H1 (cell line): ENCODE results near the gene CUX1. TPM values are rescaled to one million over a fixed set of nuclear protein-coding genes. Genes with fewer than 3 reads are reported as not detected.

ENCODE experiments used
- CTCF ChIA-PET: fragments of 300-600 bp; sonication (Branson Sonifier 250); formaldehyde crosslinking; loops from one replicate; lab custom pipeline; 2021; ENCODE audit not compliant: partially characterized antibody; lab: Charles Lee
- POLR2A ChIA-PET: fragments of 300-600 bp; sonication (Branson Sonifier 250); formaldehyde crosslinking; loops from one replicate; lab custom pipeline; 2021; ENCODE audit warnings: inconsistent platforms; ENCODE audit not compliant: partially characterized antibody; lab: Charles Lee
- DNase-seq, 2 experiments: peaks; one replicate each; pipeline versions ENCODE4 v3.0.0 to v3.0.0-alpha.2; 2010 to 2022; ENCODE audit warnings: low spot score in 2 of 2, low read depth in 1 of 2, mixed read lengths in 1 of 2
- FAIRE-seq: peaks from 2 replicates; lab custom pipeline; 2011; peaks lifted over from hg19 to GRCh38; lab: Jason Lieb, UNC
- H2AFZ ChIP-seq: 2 replicates; pipeline ENCODE4 v1.8.1; 2012; ENCODE audit warnings: low read length, inconsistent platforms
- H2AK5ac ChIP-seq: 2 replicates; pipeline ENCODE4 v1.6.1; 2013; ENCODE audit warnings: low read depth, low read length
- H2BK120ac ChIP-seq: replicated peaks from 2 replicates; pipeline ENCODE3; 2013; ENCODE audit warnings: low read depth, low read length, inconsistent platforms
- H2BK12ac ChIP-seq: 2 replicates; pipeline ENCODE4 v1.6.1; 2013; ENCODE audit warnings: low read depth, low read length
- H2BK15ac ChIP-seq: 2 replicates; pipeline ENCODE4 v1.6.1; 2013; ENCODE audit warnings: low read length
- H2BK20ac ChIP-seq: 2 replicates; pipeline ENCODE4 v1.6.1; 2013; ENCODE audit warnings: low read length
- H2BK5ac ChIP-seq: 2 replicates; pipeline ENCODE4 v1.6.1; 2013; ENCODE audit warnings: low read depth, low read length
- H3K14ac ChIP-seq: 2 replicates; pipeline ENCODE4 v1.6.1; 2013; ENCODE audit warnings: inconsistent platforms; ENCODE audit not compliant: insufficient read length
- H3K18ac ChIP-seq: 2 replicates; pipeline ENCODE4 v1.6.1; 2013; ENCODE audit warnings: low read length; ENCODE audit errors: extremely low read depth
- H3K23ac ChIP-seq: 2 replicates; pipeline ENCODE4 v1.6.1; 2013; ENCODE audit warnings: inconsistent platforms; ENCODE audit not compliant: insufficient read length
- H3K23me2 ChIP-seq: 2 replicates; pipeline ENCODE4 v1.6.1; 2013; ENCODE audit warnings: low read depth, low read length
- H3K27ac ChIP-seq: 2 replicates; pipeline ENCODE4 v1.6.1; 2011; ENCODE audit warnings: low read depth, low read length, inconsistent platforms
- H3K27me3 ChIP-seq, 4 experiments: replicated peaks in 1 of 4; 1 replicate in 1 of 4; 2 replicates in 3 of 4; pipeline versions ENCODE4 v1.6.1 to v1.8.1; 2011 to 2013; ENCODE audit warnings: low read length in 3 of 4, mild to moderate bottlenecking in 3 of 4, inconsistent platforms in 2 of 4, mixed read lengths in 2 of 4, moderate library complexity in 1 of 4; ENCODE audit not compliant: control insufficient read depth in 3 of 4, insufficient read depth in 3 of 4; ENCODE audit errors: extremely low read depth in 1 of 4
- H3K36me3 ChIP-seq, 4 experiments: 2 replicates each; pipeline versions ENCODE4 v1.6.1 to v1.8.1; 2011 to 2013; ENCODE audit warnings: mild to moderate bottlenecking in 4 of 4, low read length in 3 of 4, moderate library complexity in 2 of 4, control low read depth in 1 of 4, inconsistent platforms in 1 of 4; ENCODE audit not compliant: insufficient read depth in 4 of 4, control insufficient read depth in 2 of 4
- H3K4ac ChIP-seq: replicated peaks from 2 replicates; pipeline ENCODE3; 2013; ENCODE audit warnings: low read length, low read depth, mixed read lengths, inconsistent platforms; ENCODE audit not compliant: insufficient read length
- H3K4me1 ChIP-seq, 4 experiments: replicated peaks in 1 of 4; 1 replicate in 1 of 4; 2 replicates in 3 of 4; pipeline versions ENCODE4 v1.6.1 to v1.8.1; 2011 to 2013; ENCODE audit warnings: low read length in 3 of 4, inconsistent platforms in 2 of 4, mixed read lengths in 1 of 4; ENCODE audit not compliant: insufficient read depth in 4 of 4, control insufficient read depth in 3 of 4
- H3K4me2 ChIP-seq, 2 experiments: 2 replicates each; pipeline versions ENCODE4 v1.6.1 to v1.8.1; 2011 to 2013; ENCODE audit warnings: low read depth in 2 of 2, low read length in 2 of 2, control low read depth in 1 of 2, inconsistent platforms in 1 of 2, mild to moderate bottlenecking in 1 of 2; ENCODE audit not compliant: insufficient read depth in 1 of 2
- H3K4me3 ChIP-seq, 4 experiments: fragments of 200-600, 300-600 bp in 1 of 4; sonication (generic), shearing (Covaris generic), sonication (Bioruptor Twin) in 1 of 4; 2 replicates each; pipeline versions ENCODE4 v1.5.1 to v1.8.1; 2011 to 2016; ENCODE audit warnings: low read length in 4 of 4, low read depth in 3 of 4, control low read depth in 2 of 4, inconsistent platforms in 2 of 4, mild to moderate bottlenecking in 2 of 4, mixed read lengths in 1 of 4, moderate library complexity in 1 of 4; ENCODE audit not compliant: insufficient read depth in 2 of 4; ENCODE audit errors: extremely low read depth in 1 of 4
- H3K56ac ChIP-seq: replicated peaks from 2 replicates; pipeline ENCODE3; 2013; ENCODE audit warnings: low read depth, mild to moderate bottlenecking, mixed read lengths, low read length, inconsistent platforms; ENCODE audit not compliant: insufficient read length
- H3K79me1 ChIP-seq: 2 replicates; pipeline ENCODE4 v1.6.1; 2013; ENCODE audit warnings: low read depth, low read length, control low read depth
- H3K79me2 ChIP-seq, 2 experiments: 2 replicates each; pipeline versions ENCODE4 v1.6.1 to v1.8.1; 2012 to 2013; ENCODE audit warnings: low read length in 2 of 2, mild to moderate bottlenecking in 2 of 2, inconsistent platforms in 1 of 2; ENCODE audit not compliant: insufficient read depth in 2 of 2, control insufficient read depth in 1 of 2
- H3K9ac ChIP-seq, 4 experiments: replicated peaks in 1 of 4; 1 replicate in 1 of 4; 2 replicates in 3 of 4; pipeline versions ENCODE4 v1.6.1 to v1.8.1; 2011 to 2013; ENCODE audit warnings: low read depth in 3 of 4, low read length in 3 of 4, control low read depth in 2 of 4, mild to moderate bottlenecking in 2 of 4, moderate library complexity in 2 of 4, inconsistent platforms in 1 of 4; ENCODE audit errors: extremely low read depth in 1 of 4
- H3K9me3 ChIP-seq, 2 experiments: 2 replicates each; pipeline versions ENCODE4 v1.6.1 to v1.8.1; 2012 to 2013; ENCODE audit warnings: mild to moderate bottlenecking in 2 of 2, moderate library complexity in 2 of 2, control low read depth in 1 of 2, inconsistent platforms in 1 of 2, low read depth in 1 of 2, low read length in 1 of 2, mixed read lengths in 1 of 2; ENCODE audit not compliant: insufficient read depth in 2 of 2
- H4K20me1 ChIP-seq, 2 experiments: replicated peaks in 1 of 2; 2 replicates each; pipeline versions ENCODE3 to v1.8.1; 2011 to 2013; ENCODE audit warnings: inconsistent platforms in 2 of 2, low read length in 2 of 2, mild to moderate bottlenecking in 1 of 2; ENCODE audit not compliant: insufficient read depth in 2 of 2, control insufficient read depth in 1 of 2
- H4K5ac ChIP-seq: 2 replicates; pipeline ENCODE4 v1.6.1; 2013; ENCODE audit warnings: low read length, low read depth, mixed read lengths, inconsistent platforms; ENCODE audit not compliant: insufficient read length
- H4K8ac ChIP-seq: 2 replicates; pipeline ENCODE4 v1.8.0; 2013; ENCODE audit warnings: mild to moderate bottlenecking, moderate library complexity, low read length, inconsistent platforms; ENCODE audit not compliant: insufficient read depth; ENCODE audit errors: extremely low read depth
- H4K91ac ChIP-seq: replicated peaks from 2 replicates; pipeline ENCODE3; 2013; ENCODE audit warnings: low read length, mixed read lengths, inconsistent platforms; ENCODE audit not compliant: insufficient read length
- BACH1 ChIP-seq: IDR thresholded peaks from 2 replicates; pipeline ENCODE4 v1.6.1; 2012; ENCODE audit warnings: low read length, improper control_type of control experiment
- CREB1 ChIP-seq: IDR thresholded peaks from 2 replicates; pipeline ENCODE4 v1.6.1; 2012; ENCODE audit warnings: inconsistent platforms
- HDAC2 ChIP-seq, 2 experiments: fragments of 300-600 bp in 1 of 2; sonication (generic) in 1 of 2; IDR thresholded peaks; 2 replicates each; pipeline ENCODE4 v1.6.1; 2011 to 2012; ENCODE audit warnings: low read depth in 2 of 2, low read length in 2 of 2, mild to moderate bottlenecking in 2 of 2, moderate library complexity in 2 of 2, borderline replicate concordance in 1 of 2, inconsistent platforms in 1 of 2
- KDM1A ChIP-seq: fragments of 200-600, 300-600 bp; sonication (generic); IDR thresholded peaks from 2 replicates; pipeline ENCODE4 v1.7.1; 2016; ENCODE audit warnings: mild to moderate bottlenecking, low read length, borderline replicate concordance
- KDM4A ChIP-seq: IDR thresholded peaks from one replicate; pipeline ENCODE4 v1.7.1; 2012; ENCODE audit warnings: low read depth, mild to moderate bottlenecking, moderate library complexity, low read length, inconsistent platforms; ENCODE audit not compliant: severe bottlenecking
- RNF2 ChIP-seq: fragments of 200-900, 300-1000 bp; sonication (generic); IDR thresholded peaks from 2 replicates; pipeline ENCODE4 v1.7.1; 2016; ENCODE audit warnings: borderline replicate concordance, low read depth, mild to moderate bottlenecking, antibody characterized with exemption, low read length; ENCODE audit not compliant: poor library complexity, severe bottlenecking; ENCODE audit errors: missing control alignments
- SP4 ChIP-seq: IDR thresholded peaks from 2 replicates; pipeline ENCODE4 v1.6.1; 2012; ENCODE audit warnings: low read length, inconsistent platforms
- ZNF274 ChIP-seq: IDR thresholded peaks from 2 replicates; pipeline ENCODE4 v1.7.0; 2012; ENCODE audit warnings: low read length, borderline replicate concordance; ENCODE audit errors: extremely low read depth
- WGBS, 2 experiments: shearing (Covaris generic) in 1 of 2; methylation state at CpG; one replicate each; pipeline versions ENCODE4 v1.1.6 to v1.1.7; 2013 to 2015; ENCODE audit warnings: low lambda C conversion rate in 2 of 2, mixed read lengths in 2 of 2, inconsistent platforms in 1 of 2, low coverage in 1 of 2, missing lambda C conversion rate in 1 of 2; ENCODE audit not compliant: insufficient replicate concordance in 2 of 2, insufficient coverage in 1 of 2, insufficient read length in 1 of 2; ENCODE audit errors: extremely low coverage in 1 of 2, missing lambda C conversion rate in 1 of 2; 5-methylcytosine and 5-hydroxymethylcytosine counted together
- polyA plus RNA-seq, 7 experiments: library from polyadenylated mRNA; depleted of rRNA in 3 of 7; stranded (reverse) in 5 of 7; unstranded in 2 of 7; fragments of >200 nt in 5 of 7; fragments of 200-250 nt in 2 of 7; gene quantifications; 1 replicate in 5 of 7; 2 replicates in 1 of 7; 4 replicates in 1 of 7; pipeline versions ENCODE4 v1.2.1 to v1.2.3, GENCODE V29; 2011 to 2013; ENCODE audit warnings: missing spikeins in 2 of 7, mixed read lengths in 2 of 7
- total RNA-seq: library from RNA; stranded (reverse); fragmentation: NEBNext Ultra II Directional; extraction: Animal tissue kit (Norgen Biotek cat#: 25700); gene quantifications from 2 replicates; pipeline ENCODE4 v1.2.1, GENCODE V29; 2021
- TF ChIP-seq, protein P1 (sequence below): IDR thresholded peaks from 2 replicates; pipeline ENCODE4 v1.6.1; 2012; ENCODE audit warnings: low read length, inconsistent platforms

The CUX1 gene
- total and polyA plus RNA-seq, 2 of the 8 experiments (the other 6 are each of a cell fraction or from before 2014, with no cell fraction given), result 21.6 to 65.9 TPM

DNA sequence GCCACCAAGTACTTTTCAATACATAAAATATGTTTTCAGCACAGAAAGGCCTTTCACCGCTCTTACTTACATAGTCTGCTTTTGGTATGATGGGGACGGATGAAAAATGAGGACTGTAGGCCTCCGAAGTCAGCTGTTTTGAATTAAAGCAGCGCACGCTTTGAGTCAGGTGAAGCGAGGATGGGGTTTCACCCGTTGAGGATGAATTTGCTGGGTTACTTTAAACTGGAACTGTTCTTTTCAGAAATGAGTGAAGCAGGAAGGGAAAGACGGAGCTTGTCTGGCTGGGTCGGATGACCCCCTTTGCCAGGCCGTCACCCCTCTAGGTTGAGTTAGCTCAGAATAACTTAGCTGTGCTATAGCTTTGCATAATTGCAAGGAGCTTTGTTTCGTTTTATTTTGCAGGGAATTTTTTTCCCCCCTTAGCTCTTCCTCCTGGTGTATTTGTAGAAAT lies 40.0 kb downstream of the CUX1 start:
- no peak overlapping the region for H2AFZ ChIP-seq
- no peak overlapping the region for H3K4ac ChIP-seq
- peaks cover 11 to 94% of the 10 kb centered on the region in 2 experiments for H3K79me2 ChIP-seq
- no peaks in the 10 kb centered on the region for H3K9me3 ChIP-seq
- DNase-seq (no peak), FAIRE-seq (no peak)
- H2AK5ac ChIP-seq, result no peak overlapping the region
- H3K9ac ChIP-seq, result no peak overlapping the region
- H3K27me3 ChIP-seq, result no peaks in the 10 kb centered on the region
- ChIA-PET CTCF (interaction anchor here (0.7 to 2.1 kb wide), 11 partner anchors 9 to 207 kb away, joined by 3 to 12 read pairs (median 4); partner anchors contain the start of gene CUX1), POLR2A (interaction anchor here (0.8 to 1.1 kb wide), 2 partner anchors 14 to 79 kb away, joined by 3 to 4 read pairs; no protein-coding TSS in a partner anchor)
- H2BK120ac ChIP-seq, result no peak overlapping the region
- no peak overlapping the region for H3K23ac ChIP-seq
- no peaks in the 10 kb centered on the region for H3K36me3 ChIP-seq
- H3K79me1 ChIP-seq, result peaks cover 10% of the 10 kb centered on the region
- no peak overlapping the region for H4K8ac ChIP-seq
- TF ChIP-seq BACH1 (no peak), SP4 (no peak), CREB1 (no peak), KDM1A (no peak), RNF2 (no peak), ZNF274 (no peak), HDAC2 (IDR thresholded peaks at IDR 0.05; ENCODE audit: borderline replicate concordance in 1 of 2, low read depth in 2 of 2, low read length in 2 of 2) (no peak), KDM4A (no peak)
- TF ChIP-seq, protein P1, sequence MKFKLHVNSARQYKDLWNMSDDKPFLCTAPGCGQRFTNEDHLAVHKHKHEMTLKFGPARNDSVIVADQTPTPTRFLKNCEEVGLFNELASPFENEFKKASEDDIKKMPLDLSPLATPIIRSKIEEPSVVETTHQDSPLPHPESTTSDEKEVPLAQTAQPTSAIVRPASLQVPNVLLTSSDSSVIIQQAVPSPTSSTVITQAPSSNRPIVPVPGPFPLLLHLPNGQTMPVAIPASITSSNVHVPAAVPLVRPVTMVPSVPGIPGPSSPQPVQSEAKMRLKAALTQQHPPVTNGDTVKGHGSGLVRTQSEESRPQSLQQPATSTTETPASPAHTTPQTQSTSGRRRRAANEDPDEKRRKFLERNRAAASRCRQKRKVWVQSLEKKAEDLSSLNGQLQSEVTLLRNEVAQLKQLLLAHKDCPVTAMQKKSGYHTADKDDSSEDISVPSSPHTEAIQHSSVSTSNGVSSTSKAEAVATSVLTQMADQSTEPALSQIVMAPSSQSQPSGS, result no peak
- H4K20me1 ChIP-seq, result peaks cover 7 to 21% of the 10 kb centered on the region in 2 experiments
- H3K4me1 ChIP-seq, result peaks cover 13 to 31% (median 28%) of the 10 kb centered on the region in 4 experiments; a peak in 6 of 7 replicates
- H2BK15ac ChIP-seq, result no peak overlapping the region
- H2BK20ac ChIP-seq, result no peak overlapping the region
- H3K4me3 ChIP-seq, result no peak overlapping the region
- no peak overlapping the region for H3K18ac ChIP-seq
- H2BK5ac ChIP-seq, result no peak overlapping the region
- H3K4me2 ChIP-seq, result no peak overlapping the region
- H3K27ac ChIP-seq, result no peak overlapping the region
- no peak overlapping the region for H2BK12ac ChIP-seq
- H3K14ac ChIP-seq, result no peak overlapping the region
- H3K56ac ChIP-seq, result no peak overlapping the region
- H3K23me2 ChIP-seq, result no peaks in the 10 kb centered on the region
- H4K5ac ChIP-seq, result no peak overlapping the region
- H4K91ac ChIP-seq, result no peak overlapping the region
- 89% methylated on average over 11 of the region's 11 CpGs; no CpG with 5 or more reads in 1 of the 2 experiments for WGBS, 2 experiments
